HL-60/S4 treated with retinoic acid at 250 ng/mL for 4 days and 3 days (cell line): ENCODE data around the gene HFM1.

Source experiments
- in situ Hi-C: fragments of 300-500 bp; cut with MboI; formaldehyde crosslinking; loops from 2 replicates; pipeline ENCODE4 v1.7.0; 2022; ENCODE audit warnings: low sequenced_read_pairs

Gene HFM1

GRCh38 chr1:91349524-91349923, 55.1 kb downstream of the HFM1 start:
- in situ Hi-C loops: no loop called here

- in situ Hi-C loops: no loop called here
Measured at GRCh38 chr1:91346824-91347223, 57.8 kb downstream of the HFM1 start.

DNA sequence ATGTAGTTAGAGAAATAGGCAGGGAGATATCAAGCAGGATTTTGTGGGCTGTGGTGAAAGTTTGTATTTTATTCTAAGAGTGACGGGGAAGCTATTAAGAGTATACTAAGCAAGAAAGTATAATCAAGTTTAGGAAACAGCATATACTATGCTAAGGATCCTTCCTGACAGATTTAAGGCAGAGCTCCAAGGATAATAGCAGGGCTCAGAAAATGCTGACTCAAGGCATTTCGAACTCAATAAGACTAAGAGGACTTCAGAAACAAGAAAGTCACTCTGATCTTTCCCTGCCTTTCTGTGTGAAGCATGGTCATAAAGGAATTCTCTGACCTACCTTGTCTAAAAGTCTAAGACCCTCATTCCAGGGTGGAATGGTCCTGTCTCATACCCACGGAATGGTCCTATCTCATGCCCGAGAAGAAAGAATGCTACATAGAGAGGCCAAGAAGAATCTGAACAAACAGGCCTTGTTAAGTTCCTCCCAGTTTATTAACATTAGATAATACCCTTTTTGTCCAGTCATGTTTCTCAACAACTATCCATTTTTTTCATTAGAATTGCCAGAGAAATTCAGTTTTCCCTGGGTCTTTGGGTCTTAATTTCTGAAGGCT, 59.1 kb downstream of the HFM1 start:
- in situ Hi-C loops: no loop called here

DNA sequence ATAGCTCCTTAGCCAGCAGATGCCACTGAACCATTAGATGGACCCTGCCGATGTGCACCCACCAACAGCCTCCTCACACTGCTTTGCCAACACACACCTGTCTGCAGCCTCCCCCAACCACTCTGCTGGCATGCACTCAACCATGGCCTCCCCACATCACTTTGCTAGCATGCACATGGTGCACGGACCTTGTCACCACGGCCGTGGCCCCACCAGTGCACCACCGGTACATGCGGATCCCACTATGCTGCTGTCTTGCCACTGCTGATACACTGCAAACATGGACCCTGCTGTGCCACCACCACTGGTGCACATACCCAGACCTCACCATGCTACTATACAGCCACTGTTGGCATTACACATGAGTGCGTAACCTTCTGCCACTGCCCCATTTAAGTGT, 66.1 kb downstream of the HFM1 start:
- in situ Hi-C loops: no loop called here

- in situ Hi-C loops: no loop called here
Measured at GRCh38 chr1:91335603-91336002, 69.0 kb downstream of the HFM1 start.

GRCh38 chr1:91334856-91335255, 69.8 kb downstream of the HFM1 start:
- in situ Hi-C loops: no loop called here

- in situ Hi-C loops: no loop called here
Measured at GRCh38 chr1:91325456-91325855, 79.2 kb downstream of the HFM1 start.

DNA sequence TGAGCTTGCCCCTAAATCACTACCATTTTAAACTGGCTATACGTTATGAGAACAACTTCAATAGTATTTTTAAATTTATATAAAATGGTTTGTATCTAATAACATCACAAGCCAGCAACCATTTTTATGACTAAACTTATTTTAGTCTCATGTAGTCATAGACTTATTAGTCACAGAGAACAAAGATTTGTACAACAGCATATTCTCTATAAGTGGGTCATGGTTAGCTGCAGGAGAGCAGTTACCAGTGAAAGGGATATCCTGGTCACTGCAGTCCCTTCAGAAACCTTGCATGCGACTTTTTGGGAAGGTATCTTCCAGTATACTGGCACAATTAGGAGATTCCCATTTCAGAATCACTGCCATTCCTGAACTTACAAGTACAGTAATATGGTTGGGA, 90.0 kb downstream of the HFM1 start:
- in situ Hi-C loops: no loop called here

GRCh38 chr1:91311672-91312071, 93.0 kb downstream of the HFM1 start:
- in situ Hi-C loops: no loop called here

DNA sequence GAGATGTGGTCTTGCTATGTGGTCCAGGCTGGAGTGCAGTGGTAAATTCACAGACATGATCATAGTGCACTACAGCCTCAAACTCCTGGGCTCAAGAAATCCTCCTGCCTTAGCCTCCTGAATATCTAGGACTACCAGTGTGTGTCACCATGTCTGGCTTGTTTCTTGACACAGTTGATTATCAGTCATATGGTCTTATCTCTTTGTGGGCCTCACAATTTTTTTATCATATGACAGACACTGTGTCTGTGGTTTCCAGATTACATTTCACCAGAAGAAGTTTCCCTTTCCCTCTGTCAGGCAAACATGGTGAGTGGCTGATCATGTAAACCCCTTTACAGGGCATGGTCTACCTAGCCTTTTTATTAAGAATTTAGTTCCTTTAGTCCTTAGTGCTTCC, 96.1 kb downstream of the HFM1 start:
- in situ Hi-C loops: no loop called here

DNA sequence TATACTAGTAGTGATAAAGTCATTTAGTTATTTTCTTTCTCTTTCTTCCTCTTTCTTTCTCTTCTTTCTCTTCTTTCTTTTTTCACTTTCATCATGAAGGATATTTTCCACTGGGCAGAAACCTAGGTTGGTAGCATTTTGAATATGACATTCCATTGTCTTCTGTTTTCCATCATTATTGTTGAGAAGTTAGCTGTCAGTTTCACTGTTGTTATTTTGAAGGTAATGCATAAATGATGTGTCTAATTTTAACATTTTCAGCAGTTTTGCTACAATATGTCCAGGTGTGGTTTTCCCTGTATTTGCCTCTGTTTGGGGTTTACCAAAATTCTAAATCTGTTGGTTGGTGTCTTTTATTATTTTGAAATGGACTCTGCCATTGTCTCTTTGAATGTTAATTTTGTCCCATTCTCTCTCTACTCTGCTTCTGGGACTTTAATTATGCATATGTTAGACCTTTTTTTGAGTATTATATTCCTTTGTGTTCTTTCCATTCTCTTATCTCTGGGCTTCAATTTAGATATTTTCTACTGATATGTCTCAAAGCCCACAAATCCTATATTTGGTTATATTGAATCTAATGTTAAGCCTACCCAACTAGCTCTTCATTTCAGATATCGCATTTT, 96.7 kb downstream of the HFM1 start:
- in situ Hi-C loops: no loop called here

GRCh38 chr1:91303165-91303564, 101.5 kb downstream of the HFM1 start:
- in situ Hi-C loops: no loop called here

DNA sequence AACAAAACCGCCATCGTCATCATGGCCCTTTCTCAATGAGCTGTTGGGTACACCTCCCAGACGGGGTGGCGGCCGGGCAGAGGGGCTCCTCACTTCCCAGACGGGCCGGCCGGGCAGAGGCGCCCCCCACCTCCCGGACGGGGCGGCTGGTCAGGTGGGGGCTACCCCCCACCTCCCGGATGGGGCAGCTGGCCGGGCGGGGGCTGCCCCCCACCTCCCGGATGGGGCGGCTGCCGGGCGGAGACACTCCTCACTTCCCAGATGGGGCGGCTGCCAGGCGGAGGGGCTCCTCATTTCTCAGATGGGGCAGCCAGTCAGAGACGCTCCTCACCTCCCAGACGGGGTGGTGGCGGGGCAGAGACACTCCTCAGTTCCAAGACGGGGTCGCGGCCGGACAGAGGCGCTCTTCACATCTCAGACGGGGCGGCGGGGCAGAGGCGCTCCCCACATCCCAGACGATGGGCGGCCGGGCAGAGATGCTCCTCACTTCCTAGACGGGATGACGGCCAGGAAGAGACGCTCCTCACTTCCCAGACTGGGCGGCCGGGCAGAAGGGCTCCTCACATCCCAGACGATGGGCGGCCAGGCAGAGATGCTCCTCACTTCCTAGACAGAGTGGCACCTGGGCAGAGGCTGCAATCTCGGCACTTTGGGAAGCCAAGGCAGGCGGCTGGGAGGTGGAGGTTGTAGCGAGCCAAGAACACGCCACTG, 115.6 kb downstream of the HFM1 start:
- in situ Hi-C loops: loop anchor here (10.0 kb wide), 1 partner anchor 636 kb away; no protein-coding TSS in a partner anchor

DNA sequence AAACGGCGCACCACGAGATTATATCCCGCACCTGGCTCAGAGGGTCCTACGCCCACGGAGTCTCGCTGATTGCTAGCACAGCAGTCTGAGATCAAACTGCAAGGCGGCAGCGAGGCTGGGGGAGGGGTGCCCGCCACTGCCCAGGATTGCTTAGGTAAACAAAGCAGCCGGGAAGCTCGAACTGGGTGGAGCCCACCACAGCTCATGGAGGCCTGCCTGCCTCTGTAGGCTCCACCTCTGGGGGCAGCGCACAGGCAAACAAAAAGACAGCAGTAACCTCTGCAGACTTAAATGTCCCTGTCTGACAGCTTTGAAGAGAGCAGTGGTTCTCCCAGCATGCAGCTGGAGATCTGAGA, 117.7 kb downstream of the HFM1 start:
- in situ Hi-C loops: loop anchor here (10.0 kb wide), 1 partner anchor 638 kb away; no protein-coding TSS in a partner anchor

DNA sequence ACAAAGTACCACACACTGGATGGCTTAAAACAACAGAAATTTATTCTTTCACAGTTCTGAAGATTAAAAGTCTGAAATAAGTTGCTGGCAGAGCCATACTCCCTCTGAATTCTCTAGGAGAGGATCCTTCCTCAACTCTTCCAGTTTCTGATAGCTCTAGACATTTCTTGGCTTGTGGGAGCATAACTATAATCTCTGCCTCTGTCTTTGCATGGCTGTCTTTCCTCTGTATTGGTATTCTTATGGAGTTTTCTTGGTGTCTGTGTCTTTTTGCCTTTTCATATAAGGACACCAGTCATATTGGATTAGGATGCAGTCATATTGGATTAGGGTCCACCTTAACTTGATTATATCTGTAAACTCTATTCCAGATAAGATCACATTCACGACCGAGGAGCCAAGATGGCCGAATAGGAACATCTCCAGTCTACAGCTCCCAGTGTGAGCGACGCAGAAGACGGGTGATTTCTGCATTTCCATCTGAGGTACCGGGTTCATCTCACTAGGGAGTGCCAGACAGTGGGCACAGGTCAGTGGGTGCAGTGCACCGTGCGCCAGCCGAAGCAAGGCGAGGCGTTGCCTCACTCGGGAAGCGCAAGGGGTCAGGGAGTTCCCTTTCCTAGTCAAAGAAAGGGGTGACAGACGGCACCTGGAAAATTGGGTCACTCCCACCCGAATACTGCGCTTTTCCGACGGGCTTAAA, 118.2 kb downstream of the HFM1 start:
- in situ Hi-C loops: loop anchor here (10.0 kb wide), 1 partner anchor 638 kb away; no protein-coding TSS in a partner anchor

GRCh38 chr1:91283421-91283726, 121.3 kb downstream of the HFM1 start:
- in situ Hi-C loops: loop anchor here (10.0 kb wide), 1 partner anchor 641 kb away; no protein-coding TSS in a partner anchor

DNA sequence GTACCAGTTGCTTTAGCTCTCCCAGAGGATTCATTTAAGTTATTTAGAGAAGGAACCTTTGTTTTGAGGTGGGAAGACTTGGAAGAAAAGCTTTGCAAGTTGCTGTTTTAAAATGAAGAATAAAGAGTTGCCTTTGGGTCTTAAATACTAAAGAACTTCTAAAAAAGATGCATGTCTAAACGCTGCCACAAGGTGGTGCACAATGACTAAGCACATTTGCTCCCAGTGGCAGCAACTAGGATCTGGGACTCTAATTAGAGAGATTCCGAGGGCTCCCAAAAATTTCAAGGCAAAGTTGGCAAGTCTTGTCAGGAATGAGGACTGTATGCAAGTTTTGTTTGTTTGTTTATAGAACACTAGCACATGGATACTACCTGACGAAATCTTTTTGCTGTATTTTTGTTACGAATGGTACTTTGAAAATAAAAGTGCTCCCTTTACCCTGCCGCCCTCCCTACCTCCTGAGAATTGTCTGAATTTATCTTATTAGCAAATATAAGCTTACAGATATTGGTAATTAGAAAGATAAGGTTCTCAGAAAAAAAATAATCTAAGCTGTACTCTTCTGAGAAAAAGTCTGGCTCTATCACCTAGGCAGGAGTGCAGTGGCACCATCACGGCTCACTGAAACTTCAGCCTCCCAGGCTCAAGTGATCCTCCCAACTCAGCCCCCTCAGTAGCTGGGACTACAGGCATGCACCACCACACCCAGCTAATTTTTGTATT, 121.8 kb downstream of the HFM1 start:
- in situ Hi-C loops: loop anchor here (10.0 kb wide), 1 partner anchor 642 kb away; no protein-coding TSS in a partner anchor

DNA sequence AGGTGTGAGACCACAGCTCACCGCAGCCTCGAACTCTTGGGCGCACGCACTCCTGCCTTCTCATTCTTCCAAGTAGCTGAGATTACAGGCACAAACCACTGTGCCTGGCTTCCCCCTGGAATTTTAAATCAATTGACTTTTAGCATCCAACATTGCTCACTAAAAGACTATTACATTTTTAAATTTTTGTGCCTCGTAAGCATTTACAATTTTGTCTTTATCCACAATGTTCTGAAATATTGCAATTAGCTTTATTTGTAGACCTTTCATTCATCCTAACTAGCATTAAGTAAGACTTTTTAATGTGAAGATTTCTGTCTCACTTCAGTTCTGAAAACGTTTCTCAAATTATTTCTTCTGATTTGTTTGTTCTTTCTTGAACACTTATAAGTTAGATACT, 122.9 kb downstream of the HFM1 start:
- in situ Hi-C loops: loop anchor here (10.0 kb wide), 1 partner anchor 643 kb away; no protein-coding TSS in a partner anchor

- in situ Hi-C loops: no loop called here
Measured at GRCh38 chr1:91278754-91279153, 125.9 kb downstream of the HFM1 start.

DNA sequence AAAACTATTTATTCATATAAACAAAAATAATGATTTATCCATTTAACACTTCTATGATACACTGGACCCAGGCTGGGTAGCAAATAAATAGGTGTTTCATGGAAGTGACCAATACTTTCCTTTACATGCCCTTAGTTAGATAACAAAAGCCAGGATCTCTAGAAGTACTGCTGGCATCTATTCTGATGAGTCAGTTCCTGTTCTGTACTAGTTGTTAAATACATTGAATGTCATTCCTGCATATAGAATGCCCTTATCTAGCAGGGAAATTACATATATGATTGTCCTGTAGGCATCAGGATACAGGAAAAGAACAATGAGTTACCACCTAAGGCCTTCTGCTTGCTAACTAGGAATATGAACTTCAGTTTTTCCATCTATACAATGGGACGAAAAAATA, 130.8 kb downstream of the HFM1 start:
- in situ Hi-C loops: no loop called here

GRCh38 chr1:91261655-91262054, 143.0 kb downstream of the HFM1 start:
- in situ Hi-C loops: no loop called here
